ENCODE results near the gene ZNF428.

- TF ChIP-seq POLR2AphosphoS5 (IDR thresholded peaks at IDR 0.05; ENCODE audit: low read depth, low read length) (no peak), TAF1 (IDR thresholded peaks at IDR 0.05; ENCODE audit: low read depth, low read length) (no peak), POLR2A (IDR thresholded peaks at IDR 0.05; ENCODE audit: low read depth, low read length) (no peak), SPI1 (IDR thresholded peaks at IDR 0.05; ENCODE audit: low read depth, low read length) (no peak)
These were observed 12.7 kb downstream of the ZNF428 start for GRCh38 chr19:43606569-43607229.

Data from GM12891 (cell line).